Purkinje cell (primary cell): Measurements from ENCODE around the gene ELP1. TPM values are rescaled to one million over a fixed set of nuclear protein-coding genes. Genes with fewer than 3 reads are reported as not detected.

Experiments used
- polyA plus RNA-seq: library from polyadenylated mRNA; unstranded; fragments of >200 nt; fragmentation: Nextera tagmentation; gene quantifications from 2 replicates; pipeline ENCODE4 v1.2.1, GENCODE V29; 2014

ELP1 gene
- polyA plus RNA-seq, result 13.6 and 16.2 TPM in 2 replicates

GRCh38 chr9:108933718-108934322 is at the start of gene ELP1:
Gene ELP1 (minus strand): TSS chr9:108934124. CDS start chr9:108931146, 2,978 bp downstream.

GRCh38 chr9:108934323-108934893 is 484 bp upstream of the ELP1 start, which contains the start of gene ABITRAM:
Gene ABITRAM (plus strand): TSS chr9:108934400. CDS start chr9:108934487, 87 bp downstream.

GRCh38 chr9:108861997-108862396 is 71.9 kb downstream of the ELP1 start, which contains the start of gene ACTL7A:
Gene ACTL7A (plus strand): TSS chr9:108862266. CDS start chr9:108862323, 57 bp downstream.

GRCh38 chr9:108855888-108856287 is 78.0 kb downstream of the ELP1 start, which contains the start of gene ACTL7B:
Gene ACTL7B (minus strand): TSS chr9:108855986. CDS start chr9:108855930, 56 bp downstream.

Other genes starting within 250 kb of the ELP1 start
- gene ACTL7B, start 78.1 kb downstream of the ELP1 start, polyA plus RNA-seq, result not detected in 2 replicates
- not detected in 2 replicates for gene ACTL7A, start 71.9 kb downstream of the ELP1 start, polyA plus RNA-seq
- 14.0 and 31.1 TPM in 2 replicates for gene ABITRAM, start 276 bp upstream of the ELP1 start, polyA plus RNA-seq
- gene CTNNAL1, start 79.4 kb upstream of the ELP1 start, polyA plus RNA-seq, result 9.5 and 12.5 TPM in 2 replicates
- gene TMEM245, start 185.8 kb upstream of the ELP1 start, polyA plus RNA-seq, result 91.0 and 115 TPM in 2 replicates
- 32.1 and 37.6 TPM in 2 replicates for gene FRRS1L, start 233.1 kb upstream of the ELP1 start, polyA plus RNA-seq